Measurements from ENCODE around the gene NR3C2.

Gene NR3C2

GRCh38 chr4:148034813-148035212 is 407.4 kb downstream of the NR3C2 start:
- no peak for DNase-seq

- DNase-seq: no peak
These were observed 411.9 kb downstream of the NR3C2 start for GRCh38 chr4:148030193-148030873.

- no peak for DNase-seq
These were observed 412.4 kb downstream of the NR3C2 start for GRCh38 chr4:148029781-148030180.

Measured in activated T-cell treated with anti-CD3 and anti-CD28 coated beads for 4 hours (primary cell).